Sigmoid colon (tissue), 7 donors: ENCODE data around the gene FGFR4. TPM values are rescaled to one million over a fixed set of nuclear protein-coding genes. Genes with fewer than 3 reads are reported as not detected.
"Not testable (repeated sequence)": the region's sequence is repeated elsewhere in the genome, so short reads cannot be mapped to it uniquely, and the experiment has no call there.

Experiments
- DNase-seq: peaks from one replicate; pipeline ENCODE4 v3.0.0-alpha.2; 2019
- H3K27ac ChIP-seq, 4 donors: fragments of 200-600 bp; sonication (generic); one replicate each; pipeline ENCODE4 v1.5.1; 2016 to 2019; ENCODE audit warnings: mild to moderate bottlenecking in 1 of 4
- H3K27me3 ChIP-seq, 3 donors: fragments of 200-600 bp; sonication (generic); one replicate each; pipeline ENCODE4 v1.5.1; 2019; ENCODE audit warnings: mild to moderate bottlenecking in 1 of 3
- H3K36me3 ChIP-seq, 4 donors: fragments of 200-600 bp; sonication (generic); one replicate each; pipeline ENCODE4 v1.5.1; 2016 to 2019
- H3K4me1 ChIP-seq, 4 donors: fragments of 200-600 bp; sonication (generic); one replicate each; pipeline ENCODE4 v1.5.1; 2017 to 2019
- H3K4me3 ChIP-seq, 4 donors: fragments of 200-600 bp; sonication (generic); one replicate each; pipeline ENCODE4 v1.5.1; 2017 to 2019; ENCODE audit warnings: mild to moderate bottlenecking in 2 of 4, moderate library complexity in 1 of 4
- H3K9me3 ChIP-seq, 4 donors: fragments of 200-600 bp in 3 of 4; sonication (generic) in 3 of 4; one replicate each; pipeline versions ENCODE4 v1.5.1 to v1.6.1; 2013 to 2019
- CTCF ChIP-seq, 4 experiments: fragments of 450-650 bp in 3 of 4; fragments of 200-600 bp in 1 of 4; IDR thresholded peaks; one replicate each; pipeline ENCODE4 v1.5.1; 2016 to 2019; ENCODE audit warnings: antibody characterized with exemption in 4 of 4, mild to moderate bottlenecking in 3 of 4, moderate library complexity in 2 of 4
- EP300 ChIP-seq, 4 donors: sonication (generic); formaldehyde crosslinking; IDR thresholded peaks; one replicate each; pipeline ENCODE4 v1.6.1; 2017; ENCODE audit warnings: antibody characterized with exemption in 4 of 4
- POLR2A ChIP-seq, 2 donors: fragments of 450-650 bp; IDR thresholded peaks; one replicate each; pipeline ENCODE4 v1.6.1; 2016; ENCODE audit warnings: antibody characterized with exemption in 2 of 2, mild to moderate bottlenecking in 2 of 2, moderate library complexity in 2 of 2
- POLR2AphosphoS5 ChIP-seq, 4 donors: sonication (generic); formaldehyde crosslinking; IDR thresholded peaks; one replicate each; pipeline ENCODE4 v1.6.1; 2017; ENCODE audit warnings: antibody characterized with exemption in 4 of 4
- WGBS, 2 donors: extraction: QIAGEN DNeasy Blood & Tissue Kit; methylation state at CpG; one replicate each; pipeline ENCODE4 v1.1.7; 2013; 5-methylcytosine and 5-hydroxymethylcytosine counted together
- intact Hi-C: fragments of 100-400 bp; cut with DNase I; formaldehyde crosslinking; loops from one replicate; pipeline ENCODE4 v1.15.1; 2023
- polyA plus RNA-seq, 3 donors: library from polyadenylated mRNA; stranded (reverse); fragments of 200-250 nt; gene quantifications; one replicate each; pipeline ENCODE4 v1.2.3, GENCODE V29; 2013
- total RNA-seq, 4 donors: library from RNA; depleted of rRNA; stranded (reverse); fragments of >200 nt; gene quantifications; one replicate each; pipeline ENCODE4 v1.1.0, GENCODE V29; 2016
- donor health status: healthy with polysubstance abuse.
- donor health status: Bipolar disorder and iron deficiency.
- donor health status: healthy.

FGFR4 gene
- total and polyA plus RNA-seq, 7 donors: 3.0 to 45.0 (median 6.6) TPM

DNA sequence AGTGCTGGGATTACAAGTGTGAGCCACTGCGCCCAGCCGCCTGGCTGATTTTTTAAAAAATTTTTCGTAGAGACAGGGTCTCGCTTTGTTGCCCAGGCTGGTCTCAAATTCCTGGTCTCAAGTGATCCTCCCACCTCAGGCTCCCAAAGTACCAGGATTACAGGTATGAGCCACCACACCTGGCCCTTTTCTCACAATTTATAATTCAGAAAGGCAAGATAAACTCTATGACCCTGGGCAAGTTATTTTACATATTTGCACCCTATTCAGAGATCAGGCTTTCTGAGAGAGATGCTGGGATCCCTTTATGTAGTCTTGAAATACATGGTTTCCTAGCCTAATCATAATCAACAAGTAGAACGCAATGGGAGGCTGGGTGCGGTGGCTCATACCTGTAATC is 43.6 kb upstream of the FGFR4 start:
- peaks cover 0 to 15% (median 11%) of the 10 kb centered on the region in 4 donors for H3K4me1 ChIP-seq
- intact Hi-C loops: no loop called here
- 99% methylated on average over 6 of the region's 6 CpGs for WGBS, 2 donors
- no peak overlapping the region for H3K4me3 ChIP-seq
- peaks cover 0 to 58% (median 30%) of the 10 kb centered on the region in 4 donors for H3K36me3 ChIP-seq
- no peaks in the 10 kb centered on the region for H3K9me3 ChIP-seq
- H3K27ac ChIP-seq: no peak overlapping the region
- H3K27me3 ChIP-seq: no peaks in the 10 kb centered on the region
- no peak for DNase-seq
- TF ChIP-seq EP300 (IDR thresholded peaks at IDR 0.05) (no peak), POLR2A (IDR thresholded peaks at IDR 0.05) (no peak), CTCF (IDR thresholded peaks at IDR 0.05) (no peak), POLR2AphosphoS5 (IDR thresholded peaks at IDR 0.05) (no peak)

- H3K9me3 ChIP-seq: no peaks in the 10 kb centered on the region
- TF ChIP-seq EP300 (IDR thresholded peaks at IDR 0.05): no peak
- no peak for TF ChIP-seq POLR2AphosphoS5 (IDR thresholded peaks at IDR 0.05)
- TF ChIP-seq POLR2A (IDR thresholded peaks at IDR 0.05): no peak
- no peak for TF ChIP-seq CTCF (IDR thresholded peaks at IDR 0.05)
- H3K4me3 ChIP-seq: no peak overlapping the region
- WGBS, 2 donors: 75 to 93% methylated on average over 1 of the region's 1 CpG
- no peak for DNase-seq
- no peak overlapping the region for H3K27ac ChIP-seq
- H3K4me1 ChIP-seq: peaks cover 0 to 15% (median 11%) of the 10 kb centered on the region in 4 donors
- peaks cover 0 to 66% (median 30%) of the 10 kb centered on the region in 4 donors for H3K36me3 ChIP-seq
- intact Hi-C loops: no loop called here
- H3K27me3 ChIP-seq: no peaks in the 10 kb centered on the region
Measured at GRCh38 chr5:177043958-177044357, 42.8 kb upstream of the FGFR4 start.

DNA sequence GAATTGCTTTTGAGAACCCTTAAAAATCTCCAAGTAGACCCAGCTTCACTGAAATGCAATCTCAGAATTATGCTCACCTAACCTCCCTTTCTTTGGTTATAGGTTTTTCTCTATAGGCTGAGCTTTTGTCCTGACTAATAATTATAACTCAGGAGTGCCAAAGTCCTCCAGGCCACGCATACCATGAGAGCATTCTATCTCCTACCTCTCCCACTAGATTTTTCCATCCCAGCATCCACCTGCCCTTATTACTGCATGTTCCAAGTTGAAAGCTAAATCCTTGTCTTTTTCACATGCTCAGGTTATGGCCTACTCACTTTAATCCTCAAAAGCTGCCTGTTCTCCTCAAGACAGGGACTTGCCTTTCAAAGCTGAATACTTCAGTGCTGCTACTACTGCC is 42.1 kb upstream of the FGFR4 start:
- no peaks in the 10 kb centered on the region for H3K9me3 ChIP-seq
- TF ChIP-seq CTCF (IDR thresholded peaks at IDR 0.05): no peak
- no peak for TF ChIP-seq EP300 (IDR thresholded peaks at IDR 0.05)
- TF ChIP-seq POLR2A (IDR thresholded peaks at IDR 0.05): no peak
- TF ChIP-seq POLR2AphosphoS5 (IDR thresholded peaks at IDR 0.05): no peak
- DNase-seq: no peak
- 84 to 87% methylated on average over 1 of the region's 1 CpG for WGBS, 2 donors
- no peak overlapping the region for H3K4me3 ChIP-seq
- intact Hi-C loops: no loop called here
- no peak overlapping the region for H3K27ac ChIP-seq
- peaks cover 0 to 15% (median 11%) of the 10 kb centered on the region in 4 donors for H3K4me1 ChIP-seq
- no peaks in the 10 kb centered on the region for H3K27me3 ChIP-seq
- peaks cover 0 to 73% (median 33%) of the 10 kb centered on the region in 4 donors for H3K36me3 ChIP-seq

DNA sequence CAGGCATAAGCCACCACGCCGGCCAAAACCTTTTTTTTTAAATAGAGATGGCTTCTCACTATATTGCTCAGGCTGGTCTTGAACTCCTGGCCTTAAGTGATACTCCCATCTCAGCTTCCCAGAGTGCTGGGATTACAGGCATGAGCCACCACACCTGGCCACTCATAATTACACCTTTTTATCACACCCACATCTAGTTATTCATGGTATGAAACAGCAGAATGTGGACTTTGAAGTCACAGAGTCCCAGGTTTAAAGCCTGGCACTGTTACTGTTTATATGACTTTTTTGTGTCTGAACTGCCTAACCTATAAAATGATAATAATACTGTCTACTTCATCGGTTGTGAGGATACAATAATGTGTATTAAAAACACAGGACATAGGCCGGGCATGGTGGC is 41.1 kb upstream of the FGFR4 start:
- Histone ChIP-seq H3K4me3 (no peak overlapping the region), H3K9me3 (no peaks in the 10 kb centered on the region), H3K4me1 (peaks cover 0 to 9% (median 8%) of the 10 kb centered on the region in 4 donors), H3K36me3 (peaks cover 3 to 83% (median 34%) of the 10 kb centered on the region in 4 donors), H3K27me3 (no peaks in the 10 kb centered on the region), H3K27ac (no peak overlapping the region)
- no peak for DNase-seq
- WGBS, 2 donors: 53 to 83% methylated on average over 4 of the region's 4 CpGs
- no peak for TF ChIP-seq CTCF (IDR thresholded peaks at IDR 0.05)
- TF ChIP-seq EP300 (IDR thresholded peaks at IDR 0.05): no peak
- no peak for TF ChIP-seq POLR2A (IDR thresholded peaks at IDR 0.05)
- TF ChIP-seq POLR2AphosphoS5 (IDR thresholded peaks at IDR 0.05): no peak
- intact Hi-C loops: no loop called here

- H3K9me3 ChIP-seq, intact Hi-C loops, H3K27ac ChIP-seq, DNase-seq, H3K27me3 ChIP-seq, H3K4me1 ChIP-seq, H3K4me3 ChIP-seq: not testable (repeated sequence)
- H3K36me3 ChIP-seq: peaks cover 10 to 89% (median 26%) of the 10 kb centered on the region in 4 donors
- 95 to 97% methylated on average over 7 of the region's 7 CpGs for WGBS, 2 donors
Measured at GRCh38 chr5:177048531-177048930, 38.2 kb upstream of the FGFR4 start.
